ENCODE results near the gene TAF1L.

TAF1L gene

GRCh38 chr9:32589083-32589723 is 46.3 kb downstream of the TAF1L start:
- no peak for DNase-seq (ENCODE audit: low read depth in 2 of 2)

- no peak for DNase-seq (ENCODE audit: low read depth in 2 of 2)
Measured at GRCh38 chr9:32587901-32588300, 47.6 kb downstream of the TAF1L start.

- no peak for DNase-seq (ENCODE audit: low read depth in 2 of 2)
Measured at GRCh38 chr9:32584784-32585183, 50.7 kb downstream of the TAF1L start.

GRCh38 chr9:32581512-32582143 is 53.8 kb downstream of the TAF1L start:
- DNase-seq (ENCODE audit: low read depth in 2 of 2) = no peak

- DNase-seq (ENCODE audit: low read depth in 2 of 2) = no peak
Measured at GRCh38 chr9:32580631-32581300, 54.7 kb downstream of the TAF1L start.

GRCh38 chr9:32579706-32580331 is 55.6 kb downstream of the TAF1L start:
- no peak for DNase-seq (ENCODE audit: low read depth in 2 of 2)

Data from fibroblast of skin of left biceps (primary cell).